NOMO-1 treated with DMSO at 0.1 percent for 48 hours (cell line): ENCODE measurements around the gene CELF6.

Experiments
- DNase-seq: peaks from one replicate; lab custom pipeline; 2025; ENCODE audit not compliant: unreplicated experiment; lab: John Stamatoyannopoulos, UW

The CELF6 gene

GRCh38 chr15:72319985-72320671 is at the start of gene CELF6:
CELF6 (minus strand) TSS chr15:72320157; CDS start chr15:72319874, 283 bp downstream.
- DNase-seq, result peak; percentile 82

- DNase-seq, result peak; percentile 74
These were observed 48.9 kb upstream of the CELF6 start for GRCh38 chr15:72368899-72369298.

GRCh38 chr15:72368325-72368724 is 48.4 kb upstream of the CELF6 start:
- peak; percentile 74 for DNase-seq

GRCh38 chr15:72365844-72366243 is 45.9 kb upstream of the CELF6 start:
- DNase-seq, result peak; percentile 91

- no peak for DNase-seq
These were observed 41.2 kb upstream of the CELF6 start for GRCh38 chr15:72361176-72361575.

- DNase-seq, result no peak
These were observed 38.8 kb upstream of the CELF6 start for GRCh38 chr15:72358650-72359171.

- DNase-seq, result no peak
These were observed 38.2 kb upstream of the CELF6 start for GRCh38 chr15:72358121-72358520.

GRCh38 chr15:72354496-72354895 is 34.5 kb upstream of the CELF6 start:
- DNase-seq, result no peak

- no peak for DNase-seq
These were observed 33.3 kb upstream of the CELF6 start for GRCh38 chr15:72353266-72353665.

- no peak for DNase-seq
These were observed 25.8 kb upstream of the CELF6 start for GRCh38 chr15:72345806-72346205.

GRCh38 chr15:72345280-72345679 is 25.3 kb upstream of the CELF6 start:
- no peak for DNase-seq

- DNase-seq, result no peak
These were observed 24.6 kb upstream of the CELF6 start for GRCh38 chr15:72344602-72345001.

GRCh38 chr15:72342385-72342784 is 22.4 kb upstream of the CELF6 start:
- DNase-seq, result peak; percentile 16

GRCh38 chr15:72341361-72341760 is 21.4 kb upstream of the CELF6 start:
- DNase-seq, result no peak

GRCh38 chr15:72340366-72340765 is 20.4 kb upstream of the CELF6 start:
- DNase-seq, result no peak

- DNase-seq, result peak; percentile 34
These were observed 19.8 kb upstream of the CELF6 start for GRCh38 chr15:72339777-72340177.

GRCh38 chr15:72338617-72339321 is 18.8 kb upstream of the CELF6 start:
- peak; percentile 8 for DNase-seq

GRCh38 chr15:72338148-72338547 is 18.2 kb upstream of the CELF6 start:
- no peak for DNase-seq

- DNase-seq, result no peak
These were observed 14.9 kb upstream of the CELF6 start for GRCh38 chr15:72334842-72335241.

- no peak for DNase-seq
These were observed 11.1 kb upstream of the CELF6 start for GRCh38 chr15:72331021-72331420.

GRCh38 chr15:72323752-72324151 is 3.8 kb upstream of the CELF6 start:
- DNase-seq, result no peak

- peak; percentile 45 for DNase-seq
These were observed 485 bp downstream of the CELF6 start for GRCh38 chr15:72319360-72319984.
